GM12872 (cell line): Measurements from ENCODE around the gene SPRR2B.

Source experiments
- TF ChIP-seq, protein P1 (sequence below): IDR thresholded peaks from 3 replicates; pipeline ENCODE4 v1.5.1; 2011; ENCODE audit warnings: low read depth, mild to moderate bottlenecking, low read length, moderate library complexity; ENCODE audit not compliant: insufficient read depth

The SPRR2B gene

DNA sequence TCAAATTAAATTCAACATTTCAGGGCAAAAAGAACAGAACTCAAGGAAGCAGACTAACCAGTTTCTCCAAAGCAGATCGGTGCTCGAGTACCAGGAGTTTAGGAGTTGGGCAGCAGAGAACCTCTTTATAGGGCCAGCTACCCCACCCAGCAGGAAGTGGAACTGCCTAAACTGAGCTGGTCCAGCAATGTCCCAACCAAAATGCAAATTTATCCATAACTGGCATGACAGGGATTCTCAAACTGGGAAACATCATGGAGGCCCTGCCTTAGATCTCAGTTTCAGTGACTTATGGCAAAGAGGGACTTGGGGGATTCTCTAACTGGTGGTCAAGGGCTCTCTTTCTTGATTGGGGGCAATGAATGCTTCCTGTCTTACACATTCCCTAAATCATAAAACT, at the start of gene SPRR2B:
Gene SPRR2B, minus strand, starts transcription at position 101 of the 400 bp plus-strand sequence. CDS start 772 bp downstream, outside the sequence.
- TF ChIP-seq, protein P1, sequence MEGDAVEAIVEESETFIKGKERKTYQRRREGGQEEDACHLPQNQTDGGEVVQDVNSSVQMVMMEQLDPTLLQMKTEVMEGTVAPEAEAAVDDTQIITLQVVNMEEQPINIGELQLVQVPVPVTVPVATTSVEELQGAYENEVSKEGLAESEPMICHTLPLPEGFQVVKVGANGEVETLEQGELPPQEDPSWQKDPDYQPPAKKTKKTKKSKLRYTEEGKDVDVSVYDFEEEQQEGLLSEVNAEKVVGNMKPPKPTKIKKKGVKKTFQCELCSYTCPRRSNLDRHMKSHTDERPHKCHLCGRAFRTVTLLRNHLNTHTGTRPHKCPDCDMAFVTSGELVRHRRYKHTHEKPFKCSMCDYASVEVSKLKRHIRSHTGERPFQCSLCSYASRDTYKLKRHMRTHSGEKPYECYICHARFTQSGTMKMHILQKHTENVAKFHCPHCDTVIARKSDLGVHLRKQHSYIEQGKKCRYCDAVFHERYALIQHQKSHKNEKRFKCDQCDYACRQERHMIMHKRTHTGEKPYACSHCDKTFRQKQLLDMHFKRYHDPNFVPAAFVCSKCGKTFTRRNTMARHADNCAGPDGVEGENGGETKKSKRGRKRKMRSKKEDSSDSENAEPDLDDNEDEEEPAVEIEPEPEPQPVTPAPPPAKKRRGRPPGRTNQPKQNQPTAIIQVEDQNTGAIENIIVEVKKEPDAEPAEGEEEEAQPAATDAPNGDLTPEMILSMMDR: no peak

DNA sequence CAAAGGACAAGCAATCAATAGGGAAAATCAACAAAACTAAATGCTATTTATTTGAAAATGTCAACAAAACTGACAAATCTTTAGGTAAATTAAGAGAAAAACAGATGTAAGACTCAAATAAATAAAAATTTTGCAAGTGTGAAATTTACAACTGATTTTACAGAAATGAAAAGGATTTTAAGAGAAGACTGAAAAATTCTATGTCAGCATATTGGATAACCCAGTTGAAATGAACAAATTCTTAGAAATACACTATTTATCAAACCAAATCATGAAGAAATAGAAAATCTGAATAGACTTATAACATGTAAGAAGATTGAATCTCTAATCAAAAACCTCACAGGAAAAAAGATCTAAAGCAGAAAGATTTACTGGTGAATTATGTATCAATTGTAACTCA, 49.5 kb upstream of the SPRR2B start:
- TF ChIP-seq, protein P1: no peak

DNA sequence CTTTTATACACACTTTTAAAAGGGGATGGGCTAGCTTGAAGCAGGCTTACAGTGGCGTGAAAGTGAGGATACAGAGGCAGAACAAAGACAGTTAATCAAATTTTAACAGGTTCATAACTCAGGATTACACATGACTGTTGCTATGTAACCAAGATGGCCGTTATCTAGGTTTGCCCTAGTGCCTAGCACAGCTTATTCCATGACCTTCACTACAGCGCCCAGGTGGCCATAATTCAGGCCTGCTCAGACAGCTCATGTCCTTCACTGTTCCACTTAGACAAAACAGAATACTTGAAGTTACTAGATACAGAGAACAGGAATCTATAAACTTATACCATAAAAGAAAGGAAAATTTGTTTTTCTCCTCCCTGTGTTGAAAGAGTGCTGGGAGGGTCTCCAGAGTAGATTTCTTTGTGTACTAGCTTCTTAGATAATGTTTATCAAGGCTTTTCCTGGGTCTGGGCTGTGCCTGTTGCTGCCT, 48.1 kb upstream of the SPRR2B start:
- TF ChIP-seq, protein P1: no peak

DNA sequence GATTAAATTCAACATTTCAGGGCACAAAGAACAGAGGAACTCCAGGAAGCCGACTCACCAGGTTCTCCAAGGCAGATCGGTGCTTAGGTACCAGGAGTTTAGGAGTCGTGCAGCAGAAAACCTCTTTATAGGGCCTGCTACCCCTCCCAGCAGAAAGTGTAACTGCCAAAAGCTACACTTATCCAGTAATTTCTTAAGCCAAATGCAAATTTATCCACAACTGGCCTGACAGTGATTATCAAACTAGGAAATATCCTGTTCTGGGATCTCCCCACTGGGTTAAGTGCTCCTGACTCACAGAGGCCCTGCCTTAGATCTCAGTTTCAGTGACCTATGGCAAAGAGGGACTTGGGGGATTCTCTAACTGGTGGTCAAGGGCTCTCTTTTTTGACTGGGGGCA, 42.0 kb upstream of the SPRR2B start, which contains the start of gene SPRR2F:
Gene SPRR2F, minus strand, starts transcription at position 101 of the 400 bp plus-strand sequence. CDS start 783 bp downstream, outside the sequence.
- TF ChIP-seq, protein P1: no peak

DNA sequence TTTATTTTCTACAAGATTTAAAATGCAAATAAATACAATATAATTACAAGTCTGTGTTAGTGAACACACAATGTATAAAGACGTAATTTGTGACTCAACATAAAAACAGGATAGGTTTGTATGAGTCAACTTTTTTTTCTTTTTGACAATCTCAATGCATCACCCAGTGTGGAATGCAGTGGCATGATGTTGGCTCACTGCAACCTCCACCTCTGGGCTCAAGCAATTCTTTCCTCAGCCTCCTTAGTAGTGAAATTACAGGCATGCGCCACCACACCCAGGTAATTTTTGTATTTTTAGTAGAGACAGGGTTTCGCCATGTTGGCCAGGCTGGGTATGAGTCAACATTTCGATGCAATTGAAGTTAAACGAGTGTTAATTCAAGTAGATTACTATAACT, 28.8 kb upstream of the SPRR2B start:
- TF ChIP-seq, protein P1: no peak

DNA sequence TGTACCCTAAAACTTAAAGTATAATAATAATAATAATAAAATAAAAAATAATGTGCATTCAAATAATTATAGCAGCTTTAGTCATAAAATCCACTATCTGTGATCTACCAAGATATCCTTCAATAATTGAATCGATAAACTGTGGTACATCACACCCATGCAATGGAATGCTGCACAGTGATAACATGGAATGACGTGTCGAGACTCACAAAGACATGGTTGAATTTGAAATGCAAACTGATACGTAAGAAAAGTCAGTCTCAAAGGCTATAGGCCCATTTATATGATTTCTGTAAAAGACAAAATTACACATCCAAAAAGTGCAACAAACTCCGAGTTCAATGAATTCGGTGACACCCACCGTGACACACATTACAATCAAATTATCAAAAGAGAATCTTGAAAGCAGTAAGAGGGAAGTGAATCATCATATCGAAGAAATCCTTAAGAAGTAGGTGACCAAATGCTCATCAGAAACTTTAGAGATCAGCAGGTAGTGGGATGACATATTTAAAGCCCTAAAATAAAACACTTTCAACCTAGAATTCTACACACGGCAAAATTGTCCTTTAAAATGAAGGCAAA, 28.1 kb upstream of the SPRR2B start:
- TF ChIP-seq, protein P1: no peak

DNA sequence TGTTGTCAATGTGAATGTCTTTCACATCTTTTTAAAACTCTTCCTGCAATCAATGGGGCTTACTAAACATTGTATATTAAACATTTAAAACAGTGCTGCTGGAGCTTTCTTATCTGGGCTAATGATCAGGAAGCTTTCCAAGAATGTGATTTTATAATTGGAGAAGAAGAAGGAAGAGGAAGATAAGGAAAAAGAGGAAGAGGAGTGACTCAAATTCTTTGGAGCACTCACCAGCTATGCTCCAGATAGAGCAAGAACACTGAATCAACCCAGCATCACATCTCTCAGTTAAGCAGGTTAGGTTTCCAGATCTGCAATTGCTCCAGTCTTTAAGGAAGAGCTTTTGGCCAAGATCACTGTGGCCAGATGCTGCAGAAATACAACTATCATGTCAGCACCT, 24.4 kb upstream of the SPRR2B start:
- TF ChIP-seq, protein P1: no peak
